HG03439 (cell line): Measurements from ENCODE around the gene PRKCB.
A peak's percentile ranks its signal among the peaks of the same experiment; 100 is the strongest.

Source experiments
- ATAC-seq: cut with Tn5 transposase; IDR thresholded peaks from one replicate; pipeline ENCODE4 v1.9.1; 2021; ENCODE audit warnings: mild to moderate bottlenecking, moderate library complexity; ENCODE audit not compliant: unreplicated experiment

The PRKCB gene

DNA sequence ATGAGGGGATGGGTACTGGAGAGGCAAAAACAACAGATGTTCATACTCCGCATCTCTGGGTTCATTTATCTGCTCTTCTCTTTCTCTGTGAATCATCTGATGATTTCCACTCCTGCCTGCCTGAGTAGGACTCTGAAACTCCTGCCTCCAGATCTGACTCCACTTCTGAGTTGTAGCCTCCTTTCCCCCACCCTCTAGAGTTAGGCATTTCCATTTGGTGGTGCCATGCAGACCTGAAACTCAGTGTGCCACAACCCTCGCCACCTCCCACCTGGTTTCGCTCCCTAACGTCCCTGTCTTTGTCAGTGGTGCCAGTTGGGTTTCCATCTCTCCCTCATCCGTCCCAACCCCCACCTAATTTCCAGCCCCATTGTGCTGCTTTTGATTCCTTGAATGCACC is 126.2 kb downstream of the PRKCB start:
- no peak for ATAC-seq

DNA sequence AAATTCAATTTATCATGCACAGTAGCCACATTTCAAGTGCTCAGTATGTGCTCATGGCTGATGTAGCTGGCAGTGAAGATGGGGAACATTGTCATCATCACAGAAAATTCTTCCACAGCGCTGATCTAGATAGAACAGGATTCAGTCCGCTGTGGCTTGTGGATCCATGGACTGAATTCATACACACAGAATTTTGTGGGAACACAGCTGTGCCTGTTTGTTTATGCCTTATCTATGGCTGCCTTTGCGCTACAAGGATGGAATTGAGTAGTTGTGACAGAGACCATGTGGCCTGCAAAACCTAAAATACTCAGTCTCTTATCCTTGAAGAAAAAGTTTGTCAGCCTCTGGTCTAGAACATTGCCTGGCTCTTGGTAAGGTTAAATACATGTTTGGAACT is 128.4 kb downstream of the PRKCB start:
- ATAC-seq = no peak

DNA sequence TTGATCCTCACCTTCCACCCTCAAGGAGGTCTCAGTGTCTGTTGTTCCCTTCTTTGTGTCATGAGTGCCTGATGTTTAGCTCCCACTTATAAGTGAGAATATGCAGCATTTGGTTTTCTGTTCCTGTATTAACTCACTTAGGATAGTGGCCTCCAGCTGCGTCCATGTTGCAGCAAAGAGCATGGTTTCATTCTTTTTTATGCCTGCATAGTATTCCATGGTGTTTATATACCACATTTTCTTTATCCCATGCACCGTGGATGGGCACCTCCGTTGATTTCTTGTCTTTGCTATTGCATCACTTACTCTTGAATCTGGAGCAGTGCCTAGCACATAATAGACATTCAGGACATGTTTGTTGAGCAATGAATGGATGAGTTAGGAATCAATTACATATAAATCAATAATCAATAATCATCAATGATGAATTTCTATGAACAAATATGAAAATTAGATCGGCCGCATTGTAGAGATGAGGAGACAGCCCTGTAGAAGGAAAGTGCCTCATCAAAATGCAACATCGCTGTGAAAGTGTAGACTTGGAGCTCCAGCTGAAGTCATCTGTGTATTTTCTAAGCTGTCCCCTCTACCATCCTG is 129.5 kb downstream of the PRKCB start:
- ATAC-seq = no peak

DNA sequence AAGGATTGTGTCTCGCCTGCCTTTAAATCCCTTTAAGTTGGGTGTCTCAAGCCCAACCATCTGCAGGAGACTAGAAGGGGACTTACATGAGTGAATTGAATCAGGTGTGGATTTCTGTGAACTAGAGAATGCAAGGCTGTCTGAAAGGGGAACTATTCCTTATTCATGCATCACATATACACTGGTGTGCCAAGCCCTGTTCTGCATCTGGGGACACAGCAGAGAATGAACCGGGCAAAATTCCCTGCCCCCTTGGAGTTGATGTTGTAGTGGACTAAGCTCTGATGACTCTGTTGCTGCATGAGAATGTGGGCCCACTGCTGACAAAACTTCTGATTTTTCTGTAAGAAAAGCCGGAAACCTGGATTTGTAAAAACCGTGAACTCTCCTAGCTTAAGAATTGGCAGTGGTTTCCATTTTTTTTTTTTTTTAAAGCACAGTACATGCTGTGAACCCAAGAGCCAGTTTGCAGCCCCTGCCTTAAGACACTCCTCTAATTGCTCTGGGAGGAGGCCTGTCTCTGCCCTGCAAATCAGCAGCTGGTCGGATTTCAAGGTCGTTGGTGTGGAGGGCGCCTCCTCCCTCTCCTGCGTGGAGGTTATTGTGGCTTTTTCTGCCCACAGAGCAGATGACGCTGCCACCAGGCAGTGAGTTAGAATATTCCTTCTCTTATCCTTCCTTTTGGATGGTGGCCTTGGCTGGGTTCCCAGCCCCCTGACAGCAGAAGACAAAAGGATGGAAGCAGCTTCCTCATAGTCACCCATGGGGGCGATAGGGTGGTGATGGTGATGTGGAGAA is 131.0 kb downstream of the PRKCB start:
- ATAC-seq = no peak

DNA sequence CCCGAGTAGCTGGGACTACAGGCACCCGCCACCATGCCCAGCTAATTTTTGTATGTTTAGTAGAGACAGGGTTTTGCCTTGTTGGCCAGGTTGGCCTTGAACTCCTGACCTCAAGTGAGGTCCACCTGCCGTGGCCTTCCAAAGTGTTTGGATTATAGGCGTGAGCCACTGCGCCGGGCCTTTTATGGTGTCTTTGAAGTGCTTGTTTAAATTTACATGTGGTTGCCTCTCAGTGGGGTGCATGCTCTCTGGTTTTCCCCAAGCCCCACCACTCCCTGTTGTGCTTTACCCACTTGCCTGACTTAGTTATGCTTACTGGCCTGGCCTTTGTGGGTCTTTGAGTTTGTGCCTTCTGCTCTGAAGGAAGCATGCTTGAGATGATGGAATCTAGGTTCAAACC is 132.0 kb downstream of the PRKCB start:
- ATAC-seq = no peak

DNA sequence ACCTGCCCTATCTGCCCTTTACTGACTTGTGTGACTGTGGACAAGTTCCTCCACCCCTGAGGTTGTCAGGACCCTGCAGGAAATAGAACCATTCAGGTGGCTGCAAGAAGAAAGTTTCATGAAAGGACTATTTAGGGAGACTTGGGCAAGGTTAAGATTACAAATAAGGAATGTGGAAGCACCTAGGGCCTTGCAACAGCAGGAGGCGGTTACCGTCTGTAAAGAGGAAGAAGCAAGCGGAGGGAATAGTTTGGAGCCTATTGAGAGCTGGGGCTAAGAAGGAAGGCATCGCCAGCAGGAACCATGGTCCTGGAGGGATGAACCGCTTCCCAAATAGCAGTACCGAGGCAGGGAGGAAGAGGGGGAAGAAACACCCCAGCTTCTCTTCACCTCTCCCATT is 132.4 kb downstream of the PRKCB start:
- ATAC-seq = no peak

DNA sequence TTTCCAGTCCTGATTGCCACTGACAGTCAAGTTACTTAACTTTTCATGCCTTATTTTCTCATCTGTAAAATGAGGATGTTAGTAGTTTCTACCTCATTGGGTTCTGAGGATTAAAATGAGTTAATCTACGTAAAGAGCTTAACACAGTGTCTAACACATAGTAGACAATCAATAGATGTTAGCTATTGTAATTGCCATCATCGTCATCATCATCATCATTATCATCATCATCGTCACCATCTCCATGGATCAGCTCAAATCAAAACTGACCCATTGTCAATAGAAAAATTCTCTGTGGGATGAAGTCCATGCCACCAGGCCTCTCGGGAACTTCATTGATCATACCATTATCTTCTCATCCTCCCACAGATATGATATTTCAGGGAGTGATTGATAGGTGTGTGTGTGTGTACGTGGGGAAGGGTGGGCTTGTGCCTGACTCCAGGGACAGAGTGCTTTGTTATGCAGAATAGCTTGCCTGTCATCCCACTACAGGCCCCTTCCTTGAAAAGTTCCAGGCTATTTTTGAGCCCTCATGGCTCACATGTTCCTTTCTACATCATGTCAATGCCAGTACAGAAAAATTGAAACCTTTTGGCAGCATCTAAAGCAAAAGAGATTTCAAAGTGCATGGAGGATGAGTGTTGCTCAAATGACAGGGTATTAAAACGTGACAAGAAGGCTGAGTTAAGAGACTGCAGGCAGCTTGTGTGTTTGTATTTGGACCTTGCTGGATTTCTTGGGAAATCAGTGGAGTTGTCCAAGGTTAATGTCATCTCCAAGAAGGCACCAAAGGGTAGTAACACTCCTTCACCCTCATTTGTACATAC is 133.9 kb downstream of the PRKCB start:
- no peak for ATAC-seq

DNA sequence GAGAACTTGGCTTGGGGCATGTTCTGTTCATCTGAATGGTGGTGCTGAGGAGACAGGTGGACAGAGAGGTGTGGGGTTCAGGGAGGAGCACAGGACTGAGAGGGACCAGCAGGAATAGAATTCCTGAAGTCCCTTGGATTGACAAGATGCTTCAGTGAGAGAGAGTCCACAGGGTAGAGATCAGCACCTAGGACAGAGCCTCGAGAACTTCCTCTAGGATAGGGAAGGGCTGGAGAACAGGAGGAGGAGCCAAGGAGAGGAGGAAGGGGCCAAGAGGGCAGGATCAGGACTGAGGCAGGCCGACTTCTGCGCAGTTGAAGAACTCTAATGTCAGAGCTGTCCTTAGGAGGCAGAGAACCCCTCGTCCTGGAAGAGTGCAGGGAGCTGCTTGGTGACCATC is 138.4 kb downstream of the PRKCB start:
- ATAC-seq = no peak

DNA sequence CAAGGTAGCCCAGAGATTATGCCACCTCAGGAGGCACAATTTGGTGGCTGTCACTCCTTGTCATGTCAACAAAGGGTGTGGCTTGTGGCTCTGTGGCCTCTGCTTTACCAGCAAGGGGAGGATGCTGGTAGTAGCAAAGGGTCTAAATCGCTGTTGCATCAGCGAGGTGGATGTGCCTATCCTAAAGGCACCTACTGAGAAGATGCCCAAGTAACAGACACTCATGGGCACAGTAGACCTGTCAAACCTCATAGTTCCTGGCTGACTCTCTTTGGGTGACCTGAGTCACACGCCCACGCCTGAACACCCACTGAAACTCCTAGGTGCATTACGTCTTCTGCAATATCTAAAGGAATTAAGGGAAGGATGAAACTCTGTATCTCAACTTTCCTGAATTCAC is 139.5 kb downstream of the PRKCB start:
- no peak for ATAC-seq

DNA sequence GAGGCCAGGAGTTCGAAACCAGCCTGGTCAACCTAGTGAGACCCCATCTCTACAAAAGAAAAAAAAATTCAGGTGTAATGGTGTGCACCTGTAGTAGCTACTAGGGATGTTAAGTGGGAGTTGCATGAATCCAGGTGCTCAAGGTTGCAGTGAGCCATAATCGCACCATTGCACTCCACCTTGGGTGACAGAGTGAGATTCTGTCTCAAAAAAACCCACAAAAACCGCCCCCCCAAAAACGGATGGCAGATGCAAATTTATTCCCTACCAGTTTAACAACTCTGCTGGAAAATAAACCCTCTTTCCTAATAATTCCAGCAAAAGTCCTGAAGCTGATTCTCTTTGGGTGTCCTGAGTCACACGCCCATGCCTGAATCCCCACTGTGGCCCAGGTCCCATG is 140.3 kb downstream of the PRKCB start:
- ATAC-seq = no peak

DNA sequence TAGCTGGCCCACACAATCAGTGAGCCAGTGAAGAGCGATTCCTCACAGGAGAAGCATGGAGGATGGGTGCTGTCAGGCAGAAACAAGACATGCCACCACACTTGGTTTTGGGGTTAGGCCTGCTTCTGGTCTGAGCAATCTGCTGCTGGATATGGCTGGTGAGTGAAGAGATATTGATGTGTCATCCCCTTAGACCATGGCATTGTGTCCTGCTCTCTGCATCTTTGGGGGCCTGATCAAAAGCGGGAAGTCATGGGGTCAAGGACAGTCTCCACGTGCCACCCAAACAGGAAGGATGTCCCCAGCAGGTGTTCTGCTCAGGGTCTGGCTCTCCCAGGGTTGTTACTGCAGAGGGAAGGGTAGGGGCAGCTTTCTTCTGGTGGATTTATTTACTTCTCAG is 140.7 kb downstream of the PRKCB start:
- ATAC-seq = no peak

DNA sequence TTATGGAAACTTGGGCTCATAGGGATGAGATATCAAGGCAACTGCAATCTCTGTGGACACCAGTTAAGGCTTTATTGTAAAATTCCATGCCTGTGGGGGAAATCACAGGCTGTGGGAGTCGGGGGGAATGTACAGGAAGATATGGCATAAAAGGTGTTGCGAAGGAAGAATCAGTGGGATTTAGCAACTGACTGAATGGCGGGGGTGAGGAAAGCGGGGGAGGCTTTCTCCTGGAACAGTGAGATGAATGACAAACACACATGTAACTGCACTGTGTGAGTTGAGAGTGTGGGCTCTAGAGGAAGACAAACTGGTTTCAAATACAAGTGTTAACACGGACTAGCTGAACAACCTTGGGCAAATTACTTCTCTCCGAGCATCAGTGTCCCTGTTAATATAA is 143.7 kb downstream of the PRKCB start:
- no peak for ATAC-seq

DNA sequence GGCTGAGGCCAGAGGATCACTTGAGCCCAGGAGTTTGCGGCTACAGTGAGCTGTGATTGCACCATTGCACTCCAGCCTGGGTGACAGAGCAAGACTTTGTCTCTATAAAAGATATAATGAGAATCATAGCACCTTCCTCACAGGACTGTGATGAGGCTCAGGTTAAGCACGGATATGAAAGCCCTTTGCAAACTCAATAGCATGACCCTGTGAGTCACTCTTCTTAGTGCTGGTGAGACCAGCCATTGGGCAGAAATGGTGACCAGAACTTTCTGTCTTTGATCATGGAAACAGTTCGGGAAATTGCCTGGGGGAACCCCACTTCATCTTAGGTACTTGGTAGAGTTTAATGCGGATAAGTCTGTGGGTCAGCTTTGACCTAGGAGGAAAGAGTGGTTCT is 144.2 kb downstream of the PRKCB start:
- no peak for ATAC-seq

DNA sequence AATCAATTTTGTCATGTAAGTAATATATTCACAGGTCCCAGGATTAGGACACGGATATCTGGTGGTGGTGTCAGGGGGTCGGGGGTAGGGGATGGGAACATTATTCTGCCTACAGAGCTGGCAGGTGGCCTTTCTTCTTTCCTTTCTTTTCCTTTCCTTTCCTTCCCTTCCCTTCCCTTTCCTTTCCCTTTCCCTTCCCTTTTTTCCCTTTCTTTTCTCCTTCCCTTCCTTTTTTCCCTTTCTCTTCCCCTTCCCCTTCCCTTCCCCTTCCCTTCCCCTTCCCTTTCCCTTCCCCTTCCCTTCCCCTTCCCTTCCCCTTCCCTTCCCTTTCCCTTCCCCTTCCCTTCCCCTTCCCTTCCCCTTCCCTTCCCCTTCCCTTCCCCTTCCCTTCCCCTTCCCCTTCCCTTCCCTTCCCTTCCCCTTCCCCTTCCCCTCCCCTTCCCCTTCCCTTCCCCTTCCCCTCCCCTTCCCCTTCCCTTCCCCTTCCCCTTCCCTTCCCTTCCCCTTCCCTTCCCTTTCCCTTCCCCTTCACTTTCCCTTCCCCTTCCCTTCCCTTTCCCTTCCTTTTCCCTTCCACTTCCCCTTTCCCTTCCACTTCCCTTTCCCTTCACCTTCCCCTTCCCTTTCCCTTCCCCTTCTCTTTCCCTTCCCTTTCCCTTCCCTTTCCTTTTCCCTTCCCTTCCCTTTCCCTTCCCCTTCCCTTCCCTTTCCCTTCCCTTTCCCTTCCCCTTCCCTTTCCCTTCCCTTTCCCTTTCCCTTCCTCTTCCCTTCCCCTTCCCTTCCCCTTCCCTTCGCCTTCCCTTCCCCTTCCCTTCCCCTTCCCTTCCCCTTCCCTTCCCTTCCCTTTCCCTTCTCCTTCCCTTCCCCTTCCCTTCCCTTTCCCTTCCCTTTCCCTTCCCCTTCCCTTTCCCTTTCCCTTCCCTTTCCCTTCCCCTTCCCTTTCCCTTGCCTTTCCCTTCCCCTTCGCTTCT is 145.9 kb downstream of the PRKCB start:
- no peak for ATAC-seq

DNA sequence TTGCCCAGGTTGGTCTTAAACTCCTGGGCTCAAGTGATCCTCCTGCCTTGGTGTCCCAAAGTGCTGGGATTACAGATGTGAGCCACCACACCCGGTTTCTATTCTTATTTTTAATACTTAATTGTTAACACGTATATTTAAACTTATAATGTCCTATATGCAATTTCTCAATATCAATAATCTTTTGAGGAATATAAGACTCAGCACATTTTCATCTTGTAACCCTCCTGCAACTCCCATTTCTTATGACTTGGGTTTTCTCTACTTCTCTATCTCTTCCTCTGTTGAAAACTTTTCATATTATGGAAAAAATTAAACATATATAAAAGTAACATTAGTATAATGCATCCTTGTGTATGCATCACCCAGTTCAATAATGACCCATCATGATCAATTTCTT is 150.7 kb downstream of the PRKCB start:
- no peak for ATAC-seq

DNA sequence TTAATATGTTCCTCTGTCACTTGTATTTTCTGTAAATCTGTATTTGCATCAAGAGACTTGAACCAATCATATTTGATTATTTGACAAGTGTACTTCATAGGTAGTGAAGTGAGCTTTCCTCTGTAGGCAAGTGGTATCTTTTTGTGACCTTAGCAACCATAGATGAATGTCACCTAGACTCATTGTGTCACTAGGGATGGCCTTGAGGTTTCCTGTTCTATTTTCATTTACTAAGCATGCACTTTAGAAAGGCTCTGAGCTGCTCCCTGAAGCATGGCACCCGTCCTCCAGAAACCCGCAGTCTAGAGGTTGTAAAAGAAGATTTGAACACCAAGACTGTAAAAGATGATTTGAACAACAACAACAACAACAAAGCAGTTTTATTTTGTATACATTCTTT is 151.7 kb downstream of the PRKCB start:
- ATAC-seq = peak; percentile 90

DNA sequence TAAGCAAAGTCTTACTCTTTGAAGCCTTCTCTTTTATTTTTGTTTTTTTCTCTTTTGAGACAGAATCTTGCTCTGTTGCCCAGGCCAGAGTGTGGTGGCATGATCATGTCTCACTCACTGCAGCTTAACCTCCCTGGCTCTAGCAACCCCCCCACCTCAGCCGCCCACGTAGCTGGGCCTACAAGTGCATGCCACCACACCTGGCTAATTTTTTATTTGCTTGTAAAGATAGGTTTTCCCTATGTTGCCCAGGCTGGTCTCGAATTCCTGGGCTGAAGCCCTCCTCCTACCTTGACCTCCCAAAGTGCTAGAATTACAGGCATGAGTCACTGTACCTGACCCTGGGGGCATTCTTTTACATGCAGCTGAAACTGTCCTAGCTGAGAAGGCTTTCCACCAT is 154.7 kb downstream of the PRKCB start:
- ATAC-seq = no peak

DNA sequence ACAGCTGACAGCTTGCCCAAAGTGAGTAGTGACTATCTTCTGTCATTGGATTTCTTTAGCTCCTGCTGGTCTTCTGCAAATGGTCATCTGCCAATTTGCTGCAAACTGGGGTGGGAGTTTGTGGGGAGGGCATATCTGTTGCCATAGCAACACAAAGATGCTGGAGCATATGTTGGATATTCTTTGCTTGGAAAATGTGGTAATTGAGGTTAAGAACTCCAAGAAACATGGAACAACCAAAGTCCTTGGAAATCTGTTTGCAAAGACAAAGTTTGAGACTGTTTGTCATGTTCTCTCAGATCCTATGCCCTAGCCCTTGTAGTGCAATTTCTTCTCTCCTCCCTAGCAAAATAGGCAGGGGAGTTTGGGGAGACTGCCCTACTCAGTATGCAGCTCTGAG is 155.3 kb downstream of the PRKCB start:
- no peak for ATAC-seq

DNA sequence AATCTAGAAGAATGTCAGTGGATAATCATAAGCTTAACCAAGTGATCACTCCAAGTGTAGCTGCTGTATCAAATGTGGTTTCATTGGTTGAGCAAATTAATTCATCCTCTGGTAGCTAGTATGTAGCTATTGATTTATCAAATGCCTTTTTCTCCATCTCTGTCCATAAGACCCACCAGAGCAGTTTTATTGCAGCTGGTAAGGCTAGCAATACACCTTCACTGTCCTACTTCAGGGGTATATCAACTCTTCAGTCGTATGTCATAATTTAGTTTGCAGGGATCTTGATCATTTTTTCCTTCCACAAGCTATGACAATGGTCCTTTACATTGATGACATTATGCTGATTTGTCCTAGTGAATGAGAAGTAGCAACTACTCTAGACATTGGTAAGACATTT is 158.8 kb downstream of the PRKCB start:
- no peak for ATAC-seq

DNA sequence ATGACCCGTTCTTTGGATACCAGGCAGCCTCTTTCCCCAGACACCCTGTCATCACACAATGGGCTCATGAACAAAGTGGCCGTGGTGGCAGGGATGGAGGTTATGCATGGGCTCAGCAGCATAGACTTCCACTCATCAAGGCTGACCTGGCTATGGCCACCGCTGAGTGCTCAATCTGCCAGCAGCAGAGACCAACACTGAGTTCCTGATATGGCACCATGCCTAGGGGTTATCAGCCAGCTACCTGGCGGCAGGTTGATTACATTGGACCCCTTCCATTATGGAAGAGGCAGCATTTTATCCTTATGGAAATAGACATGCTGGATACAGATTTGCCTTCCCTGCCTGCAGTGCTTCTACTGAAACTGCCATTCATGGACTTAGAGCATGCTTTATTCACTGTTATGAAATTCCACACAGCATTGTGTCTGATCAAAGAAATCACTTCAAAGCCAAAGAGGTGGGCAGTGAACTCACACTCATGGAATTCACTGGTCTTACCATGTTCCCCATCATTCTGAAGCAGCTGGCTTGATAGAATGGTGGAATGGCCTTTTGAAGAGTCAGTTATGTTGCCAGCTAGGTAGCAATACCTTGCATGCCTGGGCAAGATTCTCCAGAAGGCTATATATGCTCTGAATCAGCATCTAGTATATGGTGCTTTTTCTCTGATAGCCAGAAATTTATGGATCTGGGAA is 160.6 kb downstream of the PRKCB start:
- ATAC-seq = no peak
